Measurements from ENCODE around the gene TIMM17B.

Gene TIMM17B

GRCh38 chrX:48919360-48919841 lies 21.8 kb upstream of the TIMM17B start:
- DNase-seq (ENCODE audit: insufficient read length, low spot score) (no peak), FAIRE-seq (no peak)
- TF ChIP-seq POLR2A (IDR thresholded peaks at IDR 0.05; ENCODE audit: low read depth, low read length) (no peak), POLR2AphosphoS5 (IDR thresholded peaks at IDR 0.05; ENCODE audit: low read depth, low read length) (no peak), POU2F2 (IDR thresholded peaks at IDR 0.05; ENCODE audit: low read depth, low read length) (no peak), SPI1 (IDR thresholded peaks at IDR 0.05; ENCODE audit: low read depth, low read length) (no peak), TAF1 (IDR thresholded peaks at IDR 0.05; ENCODE audit: low read depth, low read length) (no peak), PAX5 (IDR thresholded peaks at IDR 0.05; ENCODE audit: insufficient read depth, low read length, severe bottlenecking) (no peak)

GRCh38 chrX:48918643-48919340 lies 21.2 kb upstream of the TIMM17B start, which contains the start of gene PIM2:
TSS of gene PIM2 (minus strand) at chrX:48919024. CDS start at chrX:48918834, 190 bp downstream.
- FAIRE-seq = peak; percentile 100
- peak; percentile 73 for DNase-seq (ENCODE audit: insufficient read length, low spot score)
- TF ChIP-seq POU2F2 (IDR thresholded peaks at IDR 0.05; ENCODE audit: low read depth, low read length) (peak; percentile 99), TAF1 (IDR thresholded peaks at IDR 0.05; ENCODE audit: low read depth, low read length) (peak; percentile 98), SPI1 (IDR thresholded peaks at IDR 0.05; ENCODE audit: low read depth, low read length) (no peak), POLR2AphosphoS5 (IDR thresholded peaks at IDR 0.05; ENCODE audit: low read depth, low read length) (peak; percentile 94), PAX5 (IDR thresholded peaks at IDR 0.05; ENCODE audit: insufficient read depth, low read length, severe bottlenecking) (no peak), POLR2A (IDR thresholded peaks at IDR 0.05; ENCODE audit: low read depth, low read length) (peak; percentile 94)

GRCh38 chrX:48918301-48918642 lies 20.7 kb upstream of the TIMM17B start:
- FAIRE-seq = no peak
- no peak for TF ChIP-seq POLR2AphosphoS5 (IDR thresholded peaks at IDR 0.05; ENCODE audit: low read depth, low read length)
- TF ChIP-seq POU2F2 (IDR thresholded peaks at IDR 0.05; ENCODE audit: low read depth, low read length) = no peak
- no peak for TF ChIP-seq TAF1 (IDR thresholded peaks at IDR 0.05; ENCODE audit: low read depth, low read length)
- TF ChIP-seq PAX5 (IDR thresholded peaks at IDR 0.05; ENCODE audit: insufficient read depth, low read length, severe bottlenecking) = no peak
- TF ChIP-seq SPI1 (IDR thresholded peaks at IDR 0.05; ENCODE audit: low read depth, low read length) = no peak
- TF ChIP-seq POLR2A (IDR thresholded peaks at IDR 0.05; ENCODE audit: low read depth, low read length) = no peak
- DNase-seq (ENCODE audit: insufficient read length, low spot score) = no peak

GRCh38 chrX:48917139-48918001 lies 19.8 kb upstream of the TIMM17B start:
- peak; percentile 51 for DNase-seq (ENCODE audit: insufficient read length, low spot score)
- peak; percentile 100 for FAIRE-seq
- no peak; the same call in 1 of the 2 replicates for TF ChIP-seq POLR2A (IDR thresholded peaks at IDR 0.05; ENCODE audit: low read depth, low read length)
- no peak for TF ChIP-seq PAX5 (IDR thresholded peaks at IDR 0.05; ENCODE audit: insufficient read depth, low read length, severe bottlenecking)
- TF ChIP-seq POU2F2 (IDR thresholded peaks at IDR 0.05; ENCODE audit: low read depth, low read length) = no peak
- no peak for TF ChIP-seq SPI1 (IDR thresholded peaks at IDR 0.05; ENCODE audit: low read depth, low read length)
- no peak for TF ChIP-seq TAF1 (IDR thresholded peaks at IDR 0.05; ENCODE audit: low read depth, low read length)
- no peak for TF ChIP-seq POLR2AphosphoS5 (IDR thresholded peaks at IDR 0.05; ENCODE audit: low read depth, low read length)

- no peak for DNase-seq (ENCODE audit: insufficient read length, low spot score)
- TF ChIP-seq TAF1 (IDR thresholded peaks at IDR 0.05; ENCODE audit: low read depth, low read length) = no peak
- TF ChIP-seq POLR2A (IDR thresholded peaks at IDR 0.05; ENCODE audit: low read depth, low read length) = peak; percentile 22; the same call in 1 of the 2 replicates
- TF ChIP-seq POLR2AphosphoS5 (IDR thresholded peaks at IDR 0.05; ENCODE audit: low read depth, low read length) = peak; percentile 64; the same call in 1 of the 2 replicates
- no peak for FAIRE-seq
Measured at GRCh38 chrX:48914593-48915493, 17.3 kb upstream of the TIMM17B start.

- FAIRE-seq = no peak
- no peak for TF ChIP-seq POU2F2 (IDR thresholded peaks at IDR 0.05; ENCODE audit: low read depth, low read length)
- peak; percentile 42; the same call in 1 of the 2 replicates for TF ChIP-seq POLR2A (IDR thresholded peaks at IDR 0.05; ENCODE audit: low read depth, low read length)
- DNase-seq (ENCODE audit: insufficient read length, low spot score) = no peak
Measured at GRCh38 chrX:48913605-48914366, 16.2 kb upstream of the TIMM17B start.

- DNase-seq (ENCODE audit: insufficient read length, low spot score) (peak; percentile 72), FAIRE-seq (peak; percentile 98)
- peak; percentile 65; the same call in 1 of the 2 replicates for TF ChIP-seq POU2F2 (IDR thresholded peaks at IDR 0.05; ENCODE audit: low read depth, low read length)
- peak; percentile 89 for TF ChIP-seq POLR2AphosphoS5 (IDR thresholded peaks at IDR 0.05; ENCODE audit: low read depth, low read length)
- TF ChIP-seq SPI1 (IDR thresholded peaks at IDR 0.05; ENCODE audit: low read depth, low read length) = peak; percentile 42; the same call in 1 of the 2 replicates
- no peak for TF ChIP-seq PAX5 (IDR thresholded peaks at IDR 0.05; ENCODE audit: insufficient read depth, low read length, severe bottlenecking)
- peak; percentile 64; the same call in 1 of the 2 replicates for TF ChIP-seq POLR2A (IDR thresholded peaks at IDR 0.05; ENCODE audit: low read depth, low read length)
- TF ChIP-seq TAF1 (IDR thresholded peaks at IDR 0.05; ENCODE audit: low read depth, low read length) = peak; percentile 53; the same call in 1 of the 2 replicates
Measured at GRCh38 chrX:48911412-48912182, 14.0 kb upstream of the TIMM17B start, which contains the start of gene SLC35A2. TSS of gene SLC35A2 (minus strand) at chrX:48911646. CDS start at chrX:48911636, 10 bp downstream.

Data from GM12891 (cell line).